ENCODE results near the gene MTX2. TPM values are rescaled to one million over a fixed set of nuclear protein-coding genes. Genes with fewer than 3 reads are reported as not detected.

Gene MTX2
- total RNA-seq, 1 donor from 2014 or later, result 19.4 TPM

GRCh38 chr2:176380341-176380740, 111.1 kb downstream of the MTX2 start:
- H3K27me3 Mint-ChIP-seq (ENCODE audit: low read depth), result peaks cover 22% of the 10 kb centered on the region
- DNase-seq (ENCODE audit: low spot score), result no peak
- no peak overlapping the region for H3K27ac Mint-ChIP-seq (ENCODE audit: unreplicated experiment)
- no peaks in the 10 kb centered on the region for H3K4me1 Mint-ChIP-seq (ENCODE audit: low read depth)
- no peak overlapping the region for H3K4me3 Mint-ChIP-seq (ENCODE audit: unreplicated experiment)
- H3K9me3 Mint-ChIP-seq (ENCODE audit: low read depth), result peaks cover 19% of the 10 kb centered on the region
- peaks cover 2% of the 10 kb centered on the region for H3K36me3 Mint-ChIP-seq (ENCODE audit: low read depth)
- TF ChIP-seq, protein P1, sequence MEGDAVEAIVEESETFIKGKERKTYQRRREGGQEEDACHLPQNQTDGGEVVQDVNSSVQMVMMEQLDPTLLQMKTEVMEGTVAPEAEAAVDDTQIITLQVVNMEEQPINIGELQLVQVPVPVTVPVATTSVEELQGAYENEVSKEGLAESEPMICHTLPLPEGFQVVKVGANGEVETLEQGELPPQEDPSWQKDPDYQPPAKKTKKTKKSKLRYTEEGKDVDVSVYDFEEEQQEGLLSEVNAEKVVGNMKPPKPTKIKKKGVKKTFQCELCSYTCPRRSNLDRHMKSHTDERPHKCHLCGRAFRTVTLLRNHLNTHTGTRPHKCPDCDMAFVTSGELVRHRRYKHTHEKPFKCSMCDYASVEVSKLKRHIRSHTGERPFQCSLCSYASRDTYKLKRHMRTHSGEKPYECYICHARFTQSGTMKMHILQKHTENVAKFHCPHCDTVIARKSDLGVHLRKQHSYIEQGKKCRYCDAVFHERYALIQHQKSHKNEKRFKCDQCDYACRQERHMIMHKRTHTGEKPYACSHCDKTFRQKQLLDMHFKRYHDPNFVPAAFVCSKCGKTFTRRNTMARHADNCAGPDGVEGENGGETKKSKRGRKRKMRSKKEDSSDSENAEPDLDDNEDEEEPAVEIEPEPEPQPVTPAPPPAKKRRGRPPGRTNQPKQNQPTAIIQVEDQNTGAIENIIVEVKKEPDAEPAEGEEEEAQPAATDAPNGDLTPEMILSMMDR (IDR thresholded peaks at IDR 0.05), result no peak

GRCh38 chr2:176383100-176383499, 113.9 kb downstream of the MTX2 start:
- H3K27ac Mint-ChIP-seq (ENCODE audit: unreplicated experiment), result no peak overlapping the region
- H3K4me3 Mint-ChIP-seq (ENCODE audit: unreplicated experiment), result no peak overlapping the region
- peaks cover under 1% of the 10 kb centered on the region for H3K4me1 Mint-ChIP-seq (ENCODE audit: low read depth)
- peaks cover 3% of the 10 kb centered on the region for H3K36me3 Mint-ChIP-seq (ENCODE audit: low read depth)
- peaks cover 15% of the 10 kb centered on the region for H3K9me3 Mint-ChIP-seq (ENCODE audit: low read depth)
- H3K27me3 Mint-ChIP-seq (ENCODE audit: low read depth), result peaks cover 29% of the 10 kb centered on the region
- TF ChIP-seq, protein P1 (IDR thresholded peaks at IDR 0.05), result no peak
- DNase-seq (ENCODE audit: low spot score), result no peak

DNA sequence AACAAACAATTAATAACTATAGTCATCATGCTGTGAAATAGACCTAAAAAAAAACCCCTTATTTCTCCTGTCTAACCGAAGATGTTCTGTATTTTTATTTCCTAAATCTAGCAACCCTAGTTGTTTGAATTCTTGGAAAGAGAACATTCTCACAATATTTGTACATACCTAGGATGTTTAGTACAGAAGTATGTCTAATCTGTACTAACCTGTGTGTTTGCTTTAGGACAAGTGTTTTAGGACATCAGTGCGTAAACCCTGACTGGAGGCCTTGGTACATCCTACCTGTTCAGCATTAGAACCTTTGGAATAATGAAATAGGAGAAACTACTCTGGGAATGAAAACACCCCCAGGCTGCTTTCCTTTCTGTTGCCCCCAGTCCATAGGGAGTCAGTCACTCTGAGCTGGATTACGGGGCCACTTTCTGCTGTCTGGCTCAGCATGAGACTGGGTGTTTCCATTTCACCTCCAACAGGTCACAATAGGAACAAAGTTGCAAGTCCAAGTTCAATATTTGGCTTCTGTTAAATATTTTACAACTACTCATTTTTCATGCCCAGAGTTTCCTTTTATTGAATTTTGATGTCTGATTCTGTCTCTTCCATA, 114.7 kb downstream of the MTX2 start:
- H3K27me3 Mint-ChIP-seq (ENCODE audit: low read depth), result peaks cover 29% of the 10 kb centered on the region

DNA sequence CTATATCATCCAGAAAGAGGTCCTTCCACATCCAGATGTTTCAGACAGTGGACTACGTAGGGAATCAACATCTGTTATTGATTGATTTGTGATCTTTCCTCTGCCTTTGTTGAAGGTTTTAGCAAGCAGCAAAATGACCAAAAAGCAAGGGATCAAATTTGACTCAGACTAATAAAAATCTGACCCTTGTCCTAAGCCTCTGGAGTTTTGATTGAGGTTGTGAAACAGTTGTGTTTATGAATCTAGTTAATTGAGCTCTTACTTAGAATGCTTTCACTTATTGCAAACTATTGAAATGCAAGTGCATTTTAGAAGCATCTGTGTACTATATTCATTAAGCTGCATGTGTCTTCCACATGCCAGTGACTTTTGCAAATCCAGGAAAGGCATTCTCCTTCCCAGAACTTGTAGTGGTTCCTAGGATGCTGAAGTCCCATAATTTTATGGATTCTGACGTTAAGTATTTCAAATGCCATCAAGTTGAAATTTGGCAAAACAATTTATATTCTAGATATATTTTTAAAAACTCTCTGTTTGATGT, 116.0 kb downstream of the MTX2 start:
- no peak overlapping the region for H3K27ac Mint-ChIP-seq (ENCODE audit: unreplicated experiment)
- TF ChIP-seq, protein P1 (IDR thresholded peaks at IDR 0.05), result no peak
- H3K4me1 Mint-ChIP-seq (ENCODE audit: low read depth), result peaks cover 18% of the 10 kb centered on the region
- H3K36me3 Mint-ChIP-seq (ENCODE audit: low read depth), result peaks cover 3% of the 10 kb centered on the region
- no peak overlapping the region for H3K4me3 Mint-ChIP-seq (ENCODE audit: unreplicated experiment)
- peaks cover 4% of the 10 kb centered on the region for H3K9me3 Mint-ChIP-seq (ENCODE audit: low read depth)
- DNase-seq (ENCODE audit: low spot score), result no peak
- H3K27me3 Mint-ChIP-seq (ENCODE audit: low read depth), result peaks cover 26% of the 10 kb centered on the region

More for the DNA sequence above, 114.7 kb downstream of the MTX2 start:
- peaks cover 17% of the 10 kb centered on the region for H3K9me3 Mint-ChIP-seq (ENCODE audit: low read depth)
- TF ChIP-seq, protein P1 (IDR thresholded peaks at IDR 0.05), result no peak
- no peak overlapping the region for H3K4me3 Mint-ChIP-seq (ENCODE audit: unreplicated experiment)
- peaks cover 7% of the 10 kb centered on the region for H3K4me1 Mint-ChIP-seq (ENCODE audit: low read depth)
- no peak overlapping the region for H3K27ac Mint-ChIP-seq (ENCODE audit: unreplicated experiment)
- peaks cover 3% of the 10 kb centered on the region for H3K36me3 Mint-ChIP-seq (ENCODE audit: low read depth)
- DNase-seq (ENCODE audit: low spot score), result no peak

GRCh38 chr2:176385838-176386237, 116.6 kb downstream of the MTX2 start:
- Mint-ChIP-seq H3K36me3 (ENCODE audit: low read depth) (peaks cover 3% of the 10 kb centered on the region), H3K27me3 (ENCODE audit: low read depth) (peaks cover 24% of the 10 kb centered on the region), H3K9me3 (ENCODE audit: low read depth) (peaks cover 2% of the 10 kb centered on the region), H3K4me3 (ENCODE audit: unreplicated experiment) (no peak overlapping the region), H3K4me1 (ENCODE audit: low read depth) (peaks cover 24% of the 10 kb centered on the region), H3K27ac (ENCODE audit: unreplicated experiment) (no peak overlapping the region)
- no peak for DNase-seq (ENCODE audit: low spot score)
- TF ChIP-seq, protein P1 (IDR thresholded peaks at IDR 0.05), result no peak

Other genes starting within 250 kb of the MTX2 start
- gene EVX2, start 185.5 kb upstream of the MTX2 start, total RNA-seq, result not detected in 3 replicates
- not detected in 3 replicates for gene HOXD13, start 176.7 kb upstream of the MTX2 start, total RNA-seq
- not detected in 3 replicates for gene HOXD12, start 169.6 kb upstream of the MTX2 start, total RNA-seq
- gene HOXD11, start 162.2 kb upstream of the MTX2 start, total RNA-seq, result not detected in 3 replicates
- not detected in 3 replicates for gene HOXD10, start 152.7 kb upstream of the MTX2 start, total RNA-seq
- not detected in 3 replicates for gene HOXD9, start 146.7 kb upstream of the MTX2 start, total RNA-seq
- gene HOXD8, start 139.7 kb upstream of the MTX2 start, total RNA-seq, result not detected in 3 replicates
- not detected in 3 replicates for gene HOXD4, start 117.9 kb upstream of the MTX2 start, total RNA-seq
- gene HOXD3, start 112.1 kb upstream of the MTX2 start, total RNA-seq, result not detected in 3 replicates
- not detected in 3 replicates for gene HOXD1, start 80.8 kb upstream of the MTX2 start, total RNA-seq

Measured in chondrocyte (in vitro differentiated cells).